WERI-Rb-1 (cell line): ENCODE results near the gene ABHD12B.

ENCODE experiments used
- DNase-seq: peaks from one replicate; pipeline ENCODE4 v3.0.0-alpha.2; 2020
- H3K27ac ChIP-seq: fragments of 250-450 bp; sonication (Bioruptor Pico); 2 replicates; pipeline ENCODE4 v1.5.1; 2020; ENCODE audit warnings: mild to moderate bottlenecking, moderate library complexity
- H3K27me3 ChIP-seq: fragments of 250-450 bp; sonication (Bioruptor Pico); 2 replicates; pipeline ENCODE4 v1.5.1; 2021; ENCODE audit warnings: mild to moderate bottlenecking, low read depth, moderate library complexity; ENCODE audit not compliant: insufficient read depth, severe bottlenecking
- H3K36me3 ChIP-seq: fragments of 250-450 bp; sonication (Bioruptor Pico); 2 replicates; pipeline ENCODE4 v1.5.1; 2020; ENCODE audit warnings: mild to moderate bottlenecking, moderate library complexity
- H3K4me3 ChIP-seq: 2 replicates; pipeline ENCODE4 v1.5.1; 2011; ENCODE audit warnings: low read depth, mild to moderate bottlenecking, control low read depth, low read length
- H3K9me3 ChIP-seq: fragments of 250-450 bp; sonication (Bioruptor Pico); 2 replicates; pipeline ENCODE4 v1.5.1; 2021; ENCODE audit warnings: mild to moderate bottlenecking, moderate library complexity; ENCODE audit not compliant: severe bottlenecking
- TF ChIP-seq, protein P1 (sequence below): IDR thresholded peaks from 2 replicates; pipeline ENCODE4 v1.5.1; 2011; ENCODE audit warnings: low read depth, mild to moderate bottlenecking, control low read depth, inconsistent platforms, low read length

The ABHD12B gene

DNA sequence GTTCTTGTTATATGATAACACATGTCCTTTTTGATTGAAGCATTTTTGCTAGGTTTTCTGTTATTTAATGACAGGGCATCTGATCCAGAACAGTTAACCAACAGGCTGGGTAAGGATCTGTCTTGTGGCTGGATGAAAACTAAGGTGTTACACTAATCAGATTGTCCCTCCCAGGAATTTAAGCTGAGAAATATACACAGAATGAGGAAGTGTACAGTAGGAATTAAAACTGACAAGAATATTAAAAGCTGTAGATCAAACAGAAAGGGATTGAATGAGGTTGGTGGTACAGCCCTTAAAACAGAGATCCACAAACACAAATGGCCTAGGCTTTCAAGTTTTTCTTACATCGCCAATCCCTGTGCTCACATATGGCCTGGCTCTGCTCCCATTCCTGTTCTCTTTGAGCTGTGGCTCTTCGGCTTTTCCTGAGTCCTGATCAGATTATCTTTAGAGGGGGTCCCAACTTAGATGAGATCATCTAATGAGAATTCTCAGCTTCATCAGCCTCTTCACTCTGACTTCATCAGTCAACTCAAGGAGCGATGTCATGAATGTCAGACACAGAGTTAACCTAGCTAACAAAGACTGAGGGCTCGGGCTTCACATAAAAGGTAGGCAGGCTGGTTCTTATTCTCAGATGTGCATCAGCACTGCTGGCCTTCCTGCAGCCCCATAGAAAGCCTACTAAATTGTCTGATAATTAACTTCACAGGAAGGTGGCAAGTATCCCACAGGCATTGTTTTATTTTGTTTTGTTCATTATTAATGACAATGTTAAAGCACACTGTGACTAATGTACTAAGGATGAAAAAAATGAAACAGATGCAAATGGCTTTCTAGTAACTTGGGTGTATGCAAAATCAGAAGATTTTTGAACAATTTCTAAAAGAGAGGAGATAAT lies 61.0 kb downstream of the ABHD12B start:
- H3K27ac ChIP-seq: peak overlapping the region; percentile 79
- peak; percentile 58 for DNase-seq
- no peaks in the 10 kb centered on the region for H3K27me3 ChIP-seq
- H3K4me3 ChIP-seq: peak overlapping the region; percentile 2
- H3K9me3 ChIP-seq: no peaks in the 10 kb centered on the region
- TF ChIP-seq, protein P1, sequence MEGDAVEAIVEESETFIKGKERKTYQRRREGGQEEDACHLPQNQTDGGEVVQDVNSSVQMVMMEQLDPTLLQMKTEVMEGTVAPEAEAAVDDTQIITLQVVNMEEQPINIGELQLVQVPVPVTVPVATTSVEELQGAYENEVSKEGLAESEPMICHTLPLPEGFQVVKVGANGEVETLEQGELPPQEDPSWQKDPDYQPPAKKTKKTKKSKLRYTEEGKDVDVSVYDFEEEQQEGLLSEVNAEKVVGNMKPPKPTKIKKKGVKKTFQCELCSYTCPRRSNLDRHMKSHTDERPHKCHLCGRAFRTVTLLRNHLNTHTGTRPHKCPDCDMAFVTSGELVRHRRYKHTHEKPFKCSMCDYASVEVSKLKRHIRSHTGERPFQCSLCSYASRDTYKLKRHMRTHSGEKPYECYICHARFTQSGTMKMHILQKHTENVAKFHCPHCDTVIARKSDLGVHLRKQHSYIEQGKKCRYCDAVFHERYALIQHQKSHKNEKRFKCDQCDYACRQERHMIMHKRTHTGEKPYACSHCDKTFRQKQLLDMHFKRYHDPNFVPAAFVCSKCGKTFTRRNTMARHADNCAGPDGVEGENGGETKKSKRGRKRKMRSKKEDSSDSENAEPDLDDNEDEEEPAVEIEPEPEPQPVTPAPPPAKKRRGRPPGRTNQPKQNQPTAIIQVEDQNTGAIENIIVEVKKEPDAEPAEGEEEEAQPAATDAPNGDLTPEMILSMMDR: no peak
- H3K36me3 ChIP-seq: no peaks in the 10 kb centered on the region

DNA sequence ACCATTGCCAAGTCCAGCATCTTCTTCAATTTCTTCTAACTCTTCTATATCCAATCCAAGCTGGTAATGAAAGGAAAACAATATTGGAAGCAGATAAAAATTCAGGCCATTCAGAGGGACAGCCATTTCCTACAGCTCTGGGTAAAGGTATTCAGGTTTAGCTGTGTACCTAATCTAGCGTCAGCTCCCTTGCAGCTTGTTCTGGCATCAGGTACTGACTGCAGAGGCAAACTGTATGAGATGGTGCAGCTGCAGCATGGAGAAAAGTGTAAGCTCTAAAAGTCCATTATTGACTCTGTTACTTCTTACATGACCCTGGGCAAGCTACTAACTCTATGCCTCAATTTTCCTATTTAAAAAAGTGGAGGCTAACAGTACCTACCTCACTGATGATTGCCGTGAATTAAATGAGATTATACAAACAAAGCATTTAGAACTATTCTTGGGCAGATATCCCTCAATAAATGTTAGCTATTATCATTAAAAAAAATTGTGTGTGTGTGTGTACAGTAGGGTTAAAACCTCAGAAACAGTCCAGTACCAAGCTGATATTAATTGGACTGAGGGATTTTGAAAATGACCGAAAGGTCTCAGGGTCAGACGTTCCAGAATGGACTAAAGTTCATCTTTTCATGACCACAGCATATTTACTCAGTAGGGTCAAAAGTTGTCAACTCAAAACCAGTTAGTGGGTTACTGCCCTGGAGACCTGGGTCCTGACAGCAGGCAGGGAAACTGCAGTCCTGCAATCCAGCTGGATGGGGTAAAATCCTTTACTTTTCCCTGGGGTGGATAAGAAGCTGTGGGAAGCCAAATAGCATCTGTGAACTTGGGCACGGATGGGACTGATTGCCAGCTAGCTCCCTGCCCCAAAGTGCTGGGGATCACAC lies 63.5 kb downstream of the ABHD12B start:
- DNase-seq: no peak
- Histone ChIP-seq H3K9me3 (no peaks in the 10 kb centered on the region), H3K27me3 (no peaks in the 10 kb centered on the region), H3K4me3 (no peak overlapping the region), H3K27ac (no peak overlapping the region), H3K36me3 (no peaks in the 10 kb centered on the region)
- TF ChIP-seq, protein P1: no peak

DNA sequence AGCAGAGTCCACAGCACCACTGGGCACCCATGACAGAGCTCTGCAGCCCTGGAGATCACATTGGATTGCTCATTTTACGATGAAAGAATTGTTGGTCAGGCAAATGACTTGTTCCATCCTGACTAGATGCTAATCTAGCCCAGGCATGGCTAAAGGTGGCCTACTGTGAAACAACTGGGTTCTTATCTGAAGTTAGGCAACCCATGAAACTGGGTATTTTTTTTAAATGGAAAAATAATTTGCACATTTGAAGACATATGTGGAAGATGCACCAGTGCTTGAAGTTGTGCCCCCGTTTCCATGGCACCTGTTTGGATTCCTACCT lies 64.1 kb downstream of the ABHD12B start:
- TF ChIP-seq, protein P1: no peak
- no peak for DNase-seq
- H3K27me3 ChIP-seq: no peaks in the 10 kb centered on the region
- H3K27ac ChIP-seq: no peak overlapping the region
- no peaks in the 10 kb centered on the region for H3K36me3 ChIP-seq
- no peaks in the 10 kb centered on the region for H3K9me3 ChIP-seq
- H3K4me3 ChIP-seq: no peak overlapping the region

DNA sequence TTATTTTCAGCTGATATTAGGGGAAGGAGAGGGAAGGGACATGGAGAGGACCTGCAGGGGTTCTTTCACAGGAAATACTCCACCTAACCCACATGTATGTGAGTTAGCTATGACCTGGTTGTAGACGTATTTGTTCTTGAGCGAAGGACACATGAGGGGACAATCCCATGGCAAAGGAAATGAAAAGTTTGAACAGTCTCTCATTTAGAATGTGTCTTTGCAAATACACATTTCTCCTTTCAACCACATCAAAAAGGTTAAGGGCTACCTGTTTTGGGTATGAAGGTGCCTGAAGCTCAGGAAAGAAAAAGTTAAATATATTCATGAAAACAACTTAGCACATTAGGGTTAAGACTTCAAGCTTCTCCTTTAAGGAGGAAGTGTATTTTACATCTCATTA lies 65.0 kb downstream of the ABHD12B start:
- H3K9me3 ChIP-seq: no peaks in the 10 kb centered on the region
- H3K4me3 ChIP-seq: no peak overlapping the region
- no peak for DNase-seq
- no peaks in the 10 kb centered on the region for H3K27me3 ChIP-seq
- no peak overlapping the region for H3K27ac ChIP-seq
- TF ChIP-seq, protein P1: no peak
- H3K36me3 ChIP-seq: no peaks in the 10 kb centered on the region

DNA sequence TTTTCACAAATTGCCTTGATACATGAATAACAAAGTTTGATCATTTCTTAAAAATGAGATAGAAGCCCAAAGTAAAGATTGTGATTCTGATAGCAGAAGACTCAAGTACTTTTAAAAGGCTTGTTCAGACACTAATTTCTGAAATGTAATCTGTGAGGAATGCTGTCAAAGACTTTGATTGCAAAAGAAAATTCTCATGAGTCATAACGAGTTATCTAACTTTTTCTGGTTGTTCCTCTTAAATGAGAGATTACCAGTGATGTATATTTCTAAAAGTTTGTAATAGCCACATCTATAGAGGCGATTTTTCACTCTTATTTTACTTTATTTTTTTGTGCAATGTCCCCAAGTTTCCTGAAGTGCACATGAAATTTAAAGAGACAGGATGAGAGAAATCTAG lies 65.5 kb downstream of the ABHD12B start:
- TF ChIP-seq, protein P1: no peak
- DNase-seq: no peak

More for the DNA sequence above, 65.5 kb downstream of the ABHD12B start:
- no peak overlapping the region for H3K27ac ChIP-seq
- no peaks in the 10 kb centered on the region for H3K36me3 ChIP-seq
- no peaks in the 10 kb centered on the region for H3K27me3 ChIP-seq
- H3K4me3 ChIP-seq: no peak overlapping the region
- H3K9me3 ChIP-seq: no peaks in the 10 kb centered on the region
